Measurements from ENCODE around the gene MAP3K14. TPM values are rescaled to one million over a fixed set of nuclear protein-coding genes. Genes with fewer than 3 reads are reported as not detected.
"Not testable (repeated sequence)": the region's sequence is repeated elsewhere in the genome, so short reads cannot be mapped to it uniquely, and the experiment has no call there.

The MAP3K14 gene
- total RNA-seq, 1 experiment from 2014 or later, result 23.5 TPM

DNA sequence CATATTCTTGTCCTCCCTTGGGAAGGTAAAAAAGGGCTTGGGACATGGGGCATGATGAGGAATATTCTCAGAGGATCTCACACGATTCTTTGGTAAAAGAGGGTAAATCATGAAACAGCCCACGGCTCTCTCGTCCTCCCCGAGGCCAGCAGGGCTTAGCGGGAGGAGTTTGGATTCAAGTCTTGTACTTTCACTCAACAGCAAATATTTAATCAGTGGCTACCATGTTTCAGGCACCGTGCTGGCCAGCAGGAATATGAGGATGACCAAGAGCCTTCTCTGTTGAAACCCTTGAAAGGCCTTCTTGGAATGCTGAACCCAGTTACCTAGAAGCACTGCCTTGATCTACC lies 8.8 kb downstream of the MAP3K14 start:
- in situ Hi-C loops (cut with HindIII; ENCODE audit: low pct_unique_long_range_greater_than_20kb, low sequenced_read_pairs), result no loop called here
- DNase-seq (ENCODE audit: low read depth), result no peak

GRCh38 chr17:45307290-45308015 lies 9.4 kb downstream of the MAP3K14 start:
- peak; percentile 52 for DNase-seq (ENCODE audit: low read depth)
- in situ Hi-C loops (cut with HindIII; ENCODE audit: low pct_unique_long_range_greater_than_20kb, low sequenced_read_pairs), result no loop called here

DNA sequence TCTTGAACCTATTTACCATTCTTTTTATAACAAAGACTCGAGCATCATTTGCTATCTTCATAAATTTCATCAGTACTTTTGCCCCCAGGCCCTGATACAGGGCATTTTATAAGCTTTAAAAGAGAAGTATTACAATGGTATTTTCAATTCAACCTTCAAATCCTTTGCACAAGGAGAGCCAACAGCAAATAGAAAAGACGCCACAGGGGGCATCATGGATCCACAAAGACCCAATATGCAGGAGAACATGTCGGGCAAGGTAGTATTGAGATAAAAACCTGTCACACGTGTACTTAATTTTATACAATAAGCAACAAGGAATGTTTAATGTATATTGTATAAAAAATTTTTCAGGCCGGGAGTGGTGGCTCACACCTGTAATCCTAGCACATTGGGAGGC lies 10.2 kb downstream of the MAP3K14 start:
- no peak for DNase-seq (ENCODE audit: low read depth)
- in situ Hi-C loops (cut with HindIII; ENCODE audit: low pct_unique_long_range_greater_than_20kb, low sequenced_read_pairs), result no loop called here

DNA sequence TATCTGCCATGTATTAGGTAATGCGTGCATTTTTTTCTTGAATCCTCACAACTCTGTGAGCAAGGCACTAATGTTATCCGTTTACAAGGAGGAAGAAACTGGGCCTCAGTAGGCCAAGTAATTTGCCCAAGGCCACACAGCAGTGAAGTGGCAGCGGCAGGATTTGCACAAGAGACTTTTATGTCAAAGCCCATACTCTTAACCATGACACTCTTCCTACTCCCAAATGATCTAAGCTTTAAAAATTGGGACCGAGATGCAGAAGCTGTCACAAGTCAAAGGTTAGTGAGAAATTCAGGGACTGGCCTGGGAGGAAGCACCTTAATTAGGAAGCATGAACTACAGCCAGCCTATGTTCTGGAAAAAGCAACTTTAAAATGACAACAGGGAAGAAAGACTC lies 10.7 kb downstream of the MAP3K14 start:
- in situ Hi-C loops (cut with HindIII; ENCODE audit: low pct_unique_long_range_greater_than_20kb, low sequenced_read_pairs), result no loop called here
- DNase-seq (ENCODE audit: low read depth), result no peak

DNA sequence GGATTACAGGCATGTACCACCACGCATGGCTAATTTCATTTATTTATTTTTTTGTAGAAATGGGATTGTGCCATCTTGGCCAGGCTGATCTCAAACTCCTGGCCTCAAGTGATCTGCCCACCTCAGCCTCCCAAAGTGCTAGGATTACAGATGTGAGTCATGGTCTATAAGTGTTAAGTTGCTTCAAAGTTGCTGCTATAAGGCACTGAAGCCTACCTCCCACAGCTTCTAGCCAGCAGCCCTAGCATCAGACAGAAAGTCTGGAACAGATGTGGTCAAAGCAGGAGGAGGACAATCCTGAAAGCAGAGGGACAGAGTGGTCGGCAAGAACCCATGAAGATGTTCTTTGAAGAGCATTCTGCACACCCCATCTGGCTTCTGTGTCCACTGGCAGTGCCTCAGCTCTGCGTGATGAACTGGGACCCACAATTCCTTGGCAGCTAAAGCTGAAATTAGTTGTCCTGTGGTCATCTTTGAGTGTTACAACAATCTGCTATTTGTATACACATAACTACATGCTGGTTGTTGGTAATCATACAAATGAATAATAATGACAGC lies 11.2 kb downstream of the MAP3K14 start:
- peak; percentile 66 for DNase-seq (ENCODE audit: low read depth)
- in situ Hi-C loops (cut with HindIII; ENCODE audit: low pct_unique_long_range_greater_than_20kb, low sequenced_read_pairs), result no loop called here

- DNase-seq (ENCODE audit: low read depth), result no peak
- in situ Hi-C loops (cut with HindIII; ENCODE audit: low pct_unique_long_range_greater_than_20kb, low sequenced_read_pairs), result no loop called here
Measured at GRCh38 chr17:45302649-45303173, 14.1 kb downstream of the MAP3K14 start.

DNA sequence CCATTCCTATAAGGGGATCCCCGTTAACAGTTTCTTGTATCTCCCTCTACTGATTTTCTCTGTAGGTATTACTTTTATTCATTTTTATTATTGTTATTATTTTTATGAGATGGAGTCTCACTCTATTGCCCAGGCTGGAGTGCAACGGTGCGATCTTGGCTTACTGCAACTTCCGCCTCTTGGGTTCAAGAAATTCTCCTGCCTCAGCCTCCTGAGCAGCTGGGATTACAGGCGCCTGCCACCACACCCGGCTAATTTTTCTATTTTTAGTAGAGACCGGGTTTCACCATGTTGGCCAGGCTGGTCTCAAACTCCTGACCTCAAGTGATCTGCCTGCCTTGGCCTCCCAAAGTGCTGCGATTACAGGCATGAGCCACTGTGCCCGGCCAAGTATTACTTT lies 14.6 kb downstream of the MAP3K14 start:
- in situ Hi-C loops (cut with HindIII; ENCODE audit: low pct_unique_long_range_greater_than_20kb, low sequenced_read_pairs); DNase-seq (ENCODE audit: low read depth): not testable (repeated sequence)

DNA sequence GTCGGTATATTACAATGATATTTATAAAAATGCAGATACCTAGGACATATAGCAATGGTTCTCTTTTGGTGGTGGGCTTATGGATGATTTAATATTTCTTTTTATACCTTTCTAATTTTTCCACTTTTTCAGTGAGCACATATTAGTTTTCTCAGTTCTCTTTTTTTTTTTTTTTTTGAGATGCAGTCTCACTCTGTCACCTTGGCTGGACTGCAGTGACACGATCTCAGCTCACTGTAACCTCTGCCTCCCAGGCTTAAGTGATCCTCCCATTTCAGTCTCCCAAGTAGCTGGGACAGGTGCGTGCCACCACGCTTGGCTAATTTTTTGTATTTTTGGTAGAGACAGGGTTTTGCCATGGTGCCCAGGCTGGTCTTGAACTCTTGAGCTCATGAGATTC lies 15.1 kb downstream of the MAP3K14 start:
- DNase-seq (ENCODE audit: low read depth), result no peak
- in situ Hi-C loops (cut with HindIII; ENCODE audit: low pct_unique_long_range_greater_than_20kb, low sequenced_read_pairs), result no loop called here

- in situ Hi-C loops (cut with HindIII; ENCODE audit: low pct_unique_long_range_greater_than_20kb, low sequenced_read_pairs), result no loop called here
- DNase-seq (ENCODE audit: low read depth), result no peak
Measured at GRCh38 chr17:45300060-45300751, 16.6 kb downstream of the MAP3K14 start.

DNA sequence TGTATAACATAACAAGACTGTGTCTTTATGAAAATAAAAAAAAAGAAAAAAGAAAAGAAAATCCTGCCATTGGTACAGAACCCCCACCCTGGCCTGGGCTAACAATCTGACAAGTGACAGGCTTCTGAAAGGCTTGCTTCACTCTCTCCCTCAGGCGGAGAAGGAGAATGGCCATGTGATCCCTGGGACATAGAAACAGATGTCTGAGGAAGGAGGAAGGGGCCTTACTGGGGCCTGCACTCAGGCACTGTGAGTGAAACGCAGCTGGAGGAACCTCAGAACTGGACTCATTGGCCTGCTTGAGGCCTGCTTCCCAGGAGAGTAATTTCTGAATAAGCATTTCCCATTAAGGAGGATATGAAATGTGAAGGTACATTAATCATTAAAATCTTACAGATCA lies 17.5 kb downstream of the MAP3K14 start:
- DNase-seq (ENCODE audit: low read depth), result no peak

GRCh38 chr17:45298546-45299285 lies 18.1 kb downstream of the MAP3K14 start:
- in situ Hi-C loops (cut with HindIII; ENCODE audit: low pct_unique_long_range_greater_than_20kb, low sequenced_read_pairs), result no loop called here
- no peak for DNase-seq (ENCODE audit: low read depth)

More for the DNA sequence above, 17.5 kb downstream of the MAP3K14 start:
- in situ Hi-C loops (cut with HindIII; ENCODE audit: low pct_unique_long_range_greater_than_20kb, low sequenced_read_pairs), result no loop called here

DNA sequence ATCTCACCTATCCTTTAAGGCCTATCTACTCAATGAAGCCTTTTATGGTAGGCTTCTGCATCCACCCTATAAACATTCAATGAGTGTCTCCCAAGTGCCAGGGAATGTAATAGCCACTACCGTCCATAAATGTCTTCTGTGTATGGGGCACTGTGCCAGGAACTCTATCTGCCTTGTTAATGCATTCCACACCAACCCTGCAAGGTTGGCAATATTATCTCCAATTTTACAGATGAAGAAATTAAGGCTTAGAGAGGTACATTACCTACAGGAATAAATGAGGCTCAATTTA lies 20.0 kb downstream of the MAP3K14 start:
- in situ Hi-C loops (cut with HindIII; ENCODE audit: low pct_unique_long_range_greater_than_20kb, low sequenced_read_pairs), result no loop called here
- no peak for DNase-seq (ENCODE audit: low read depth)

DNA sequence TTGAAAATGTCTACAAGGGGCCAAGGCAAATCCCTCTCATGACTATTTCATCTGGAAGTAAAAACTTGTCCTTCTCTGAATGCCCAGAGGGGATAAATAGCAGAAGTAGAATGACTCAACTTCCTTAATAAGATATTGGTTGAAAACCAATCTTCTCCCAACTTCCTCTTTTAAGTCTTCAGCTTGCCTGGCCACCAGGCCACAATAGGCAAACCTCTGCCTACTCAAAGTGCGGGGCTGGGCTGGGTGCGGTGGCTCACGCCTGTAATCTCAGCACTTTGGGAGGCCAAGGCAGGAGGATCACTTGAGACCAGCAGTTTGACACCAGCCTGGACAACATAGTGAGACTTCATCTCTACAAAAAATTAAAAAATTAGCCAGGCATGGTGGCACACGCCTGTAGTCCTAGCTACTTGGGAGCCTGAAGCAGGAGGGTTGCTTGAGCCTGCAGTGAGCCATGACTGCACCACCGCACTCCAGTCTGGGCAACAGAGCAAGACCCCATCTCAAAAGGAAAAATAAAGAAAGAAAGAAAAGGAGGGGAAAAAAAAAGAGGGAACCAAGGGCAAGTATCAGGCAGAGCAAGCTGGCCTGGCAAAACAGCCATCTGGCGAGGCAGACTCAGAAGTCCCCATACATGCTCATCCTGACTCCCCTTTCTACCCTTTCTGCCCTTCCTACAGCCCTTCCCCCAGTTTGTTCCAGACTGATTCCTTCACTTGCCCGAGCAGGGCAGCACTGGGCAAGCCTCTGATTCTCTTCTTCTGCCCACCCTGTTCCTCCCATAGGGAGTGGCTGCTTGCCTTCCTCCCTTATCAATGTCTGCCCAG lies 20.6 kb downstream of the MAP3K14 start:
- in situ Hi-C loops (cut with HindIII; ENCODE audit: low pct_unique_long_range_greater_than_20kb, low sequenced_read_pairs), result no loop called here
- DNase-seq (ENCODE audit: low read depth), result no peak

DNA sequence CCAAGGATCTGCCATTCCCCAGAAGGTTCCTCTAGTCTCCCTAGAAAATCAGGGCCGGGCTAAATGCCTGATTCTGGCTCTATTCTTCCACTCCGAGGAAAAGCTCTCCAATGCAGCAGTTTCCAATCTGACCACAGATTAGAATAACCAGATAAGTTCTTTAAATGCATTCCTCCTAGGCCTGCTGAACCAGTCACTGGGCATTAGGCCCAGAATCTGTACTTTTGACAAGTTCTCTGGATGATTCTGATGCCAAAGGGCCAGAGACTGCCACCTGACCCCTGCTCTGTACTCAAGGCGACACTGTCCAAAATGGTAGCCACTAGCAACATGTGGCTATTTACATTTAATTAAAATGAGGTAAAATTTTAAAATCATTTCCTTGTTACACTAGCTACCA lies 22.3 kb downstream of the MAP3K14 start:
- no peak for DNase-seq (ENCODE audit: low read depth)

GRCh38 chr17:45293413-45294211 lies 23.2 kb downstream of the MAP3K14 start:
- DNase-seq (ENCODE audit: low read depth), result peak; percentile 94
- in situ Hi-C loops (cut with HindIII; ENCODE audit: low pct_unique_long_range_greater_than_20kb, low sequenced_read_pairs), result no loop called here

More for the DNA sequence above, 22.3 kb downstream of the MAP3K14 start:
- in situ Hi-C loops (cut with HindIII; ENCODE audit: low pct_unique_long_range_greater_than_20kb, low sequenced_read_pairs), result no loop called here

- in situ Hi-C loops (cut with HindIII; ENCODE audit: low pct_unique_long_range_greater_than_20kb, low sequenced_read_pairs), result no loop called here
- DNase-seq (ENCODE audit: low read depth), result no peak
Measured at GRCh38 chr17:45292696-45293412, 24.0 kb downstream of the MAP3K14 start.

Measured in Caki2 (cell line).